Endothelial cell of umbilical vein (primary cell): ENCODE measurements around the gene LRRFIP2.

Experiments used
- EZH2 ChIP-seq: IDR thresholded peaks from 2 replicates; pipeline ENCODE4 v1.6.1; 2012; ENCODE audit warnings: borderline replicate concordance, low read depth, mild to moderate bottlenecking, moderate library complexity, low read length, inconsistent platforms; ENCODE audit not compliant: severe bottlenecking
- MAX ChIP-seq: IDR thresholded peaks from 2 replicates; pipeline ENCODE4 v1.6.1; 2011; ENCODE audit not compliant: insufficient read depth, insufficient read length
- MYC ChIP-seq: IDR thresholded peaks from one replicate; pipeline ENCODE4 v1.6.1; 2011; ENCODE audit warnings: mild to moderate bottlenecking, low read depth, low read length
- POLR2A ChIP-seq: IDR thresholded peaks from 2 replicates; pipeline ENCODE4 v1.6.1; 2012; ENCODE audit warnings: low read depth, mild to moderate bottlenecking, control low read depth, low read length
- POLR2AphosphoS5 ChIP-seq: IDR thresholded peaks from 2 replicates; pipeline ENCODE4 v1.6.1; 2012; ENCODE audit warnings: low read depth, mild to moderate bottlenecking, control low read depth, low read length, moderate library complexity; ENCODE audit not compliant: insufficient read depth
- TF ChIP-seq, protein P1 (sequence below), 2 donors: IDR thresholded peaks; 1 replicate in 1 of 2; 2 replicates in 1 of 2; pipeline ENCODE4 v1.5.1; 2011; ENCODE audit warnings: low read length in 2 of 2, mild to moderate bottlenecking in 2 of 2, moderate library complexity in 2 of 2, control low read depth in 1 of 2, inconsistent platforms in 1 of 2, low read depth in 1 of 2; ENCODE audit not compliant: insufficient read depth in 1 of 2; ENCODE audit errors: extremely low read depth in 1 of 2

GRCh38 chr3:37072892-37073291, 101.5 kb downstream of the LRRFIP2 start:
- TF ChIP-seq EZH2, result no peak
- no peak for TF ChIP-seq POLR2A
- TF ChIP-seq, protein P1, sequence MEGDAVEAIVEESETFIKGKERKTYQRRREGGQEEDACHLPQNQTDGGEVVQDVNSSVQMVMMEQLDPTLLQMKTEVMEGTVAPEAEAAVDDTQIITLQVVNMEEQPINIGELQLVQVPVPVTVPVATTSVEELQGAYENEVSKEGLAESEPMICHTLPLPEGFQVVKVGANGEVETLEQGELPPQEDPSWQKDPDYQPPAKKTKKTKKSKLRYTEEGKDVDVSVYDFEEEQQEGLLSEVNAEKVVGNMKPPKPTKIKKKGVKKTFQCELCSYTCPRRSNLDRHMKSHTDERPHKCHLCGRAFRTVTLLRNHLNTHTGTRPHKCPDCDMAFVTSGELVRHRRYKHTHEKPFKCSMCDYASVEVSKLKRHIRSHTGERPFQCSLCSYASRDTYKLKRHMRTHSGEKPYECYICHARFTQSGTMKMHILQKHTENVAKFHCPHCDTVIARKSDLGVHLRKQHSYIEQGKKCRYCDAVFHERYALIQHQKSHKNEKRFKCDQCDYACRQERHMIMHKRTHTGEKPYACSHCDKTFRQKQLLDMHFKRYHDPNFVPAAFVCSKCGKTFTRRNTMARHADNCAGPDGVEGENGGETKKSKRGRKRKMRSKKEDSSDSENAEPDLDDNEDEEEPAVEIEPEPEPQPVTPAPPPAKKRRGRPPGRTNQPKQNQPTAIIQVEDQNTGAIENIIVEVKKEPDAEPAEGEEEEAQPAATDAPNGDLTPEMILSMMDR (IDR thresholded peaks at IDR 0.05; ENCODE audit: extremely low read depth in 1 of 2, insufficient read depth in 1 of 2, low read depth in 1 of 2, low read length in 2 of 2), result no peak
- no peak for TF ChIP-seq MYC
- no peak for TF ChIP-seq MAX
- no peak for TF ChIP-seq POLR2AphosphoS5
